Left lung (tissue), 10 donors: ENCODE measurements around the gene C2CD4C. TPM values are rescaled to one million over a fixed set of nuclear protein-coding genes. Genes with fewer than 3 reads are reported as not detected.

Source experiments
- ATAC-seq: fragments of 200-7000 bp; cut with Tn5 transposase; one replicate; pipeline ENCODE4 v1.9.1; 2020; ENCODE audit warnings: moderate library complexity
- DNase-seq, 4 donors: peaks; one replicate each; pipeline ENCODE4 v3.0.0-alpha.2; 2013 to 2020
- H3K27ac ChIP-seq, 2 donors: fragments of 200-600 bp; sonication (generic) in 1 of 2; one replicate each; pipeline versions ENCODE4 v1.5.0 to v1.8.0; 2020 to 2021
- H3K27me3 ChIP-seq, 2 donors: fragments of 200-600 bp; sonication (generic) in 1 of 2; one replicate each; pipeline versions ENCODE4 v1.5.0 to v1.8.0; 2020 to 2021
- H3K36me3 ChIP-seq, 2 donors: fragments of 200-600 bp; sonication (generic) in 1 of 2; one replicate each; pipeline versions ENCODE4 v1.5.0 to v1.8.0; 2020 to 2021
- H3K4me1 ChIP-seq, 2 donors: fragments of 200-600 bp; one replicate each; pipeline ENCODE4 v1.8.0; 2021
- H3K4me3 ChIP-seq, 2 donors: fragments of 200-600 bp; sonication (generic) in 1 of 2; one replicate each; pipeline versions ENCODE4 v1.5.0 to v1.8.0; 2020 to 2021; ENCODE audit warnings: mild to moderate bottlenecking in 1 of 2
- H3K9me3 ChIP-seq, 2 donors: fragments of 200-600 bp; sonication (generic) in 1 of 2; one replicate each; pipeline versions ENCODE4 v1.5.0 to v1.8.0; 2020 to 2021
- intact Hi-C, 2 donors: fragments of 100-400 bp; cut with DNase I; formaldehyde crosslinking; loops; one replicate each; pipeline versions ENCODE4 v1.11.2 to v1.14.2; 2022
- polyA plus RNA-seq, 6 donors: library from polyadenylated mRNA; unstranded; fragments of 120-200 nt; gene quantifications; one replicate each; pipeline ENCODE4 v1.2.1, GENCODE V29; 2013; ENCODE audit not compliant: insufficient read length in 6 of 6
- total RNA-seq, 2 donors: library from RNA; stranded (reverse); fragmentation: NEBNext Ultra II Directional; extraction: Animal tissue kit (Norgen Biotek cat#: 25700); gene quantifications; one replicate each; pipeline ENCODE4 v1.2.1, GENCODE V29; 2021
- TF ChIP-seq, protein P1 (sequence below), 2 donors: fragments of 200-600 bp; sonication (generic) in 1 of 2; IDR thresholded peaks; one replicate each; pipeline versions ENCODE4 v1.5.0 to v1.8.0; 2021; ENCODE audit warnings: antibody characterized with exemption in 2 of 2
- donor health status: DM: no; HTN: yes; CAD: no.
- donor health status: DM: no; HTN: no; CAD: no.

The C2CD4C gene
- total and polyA plus RNA-seq, 8 donors: 0.27 to 2.4 (median 0.86) TPM

DNA sequence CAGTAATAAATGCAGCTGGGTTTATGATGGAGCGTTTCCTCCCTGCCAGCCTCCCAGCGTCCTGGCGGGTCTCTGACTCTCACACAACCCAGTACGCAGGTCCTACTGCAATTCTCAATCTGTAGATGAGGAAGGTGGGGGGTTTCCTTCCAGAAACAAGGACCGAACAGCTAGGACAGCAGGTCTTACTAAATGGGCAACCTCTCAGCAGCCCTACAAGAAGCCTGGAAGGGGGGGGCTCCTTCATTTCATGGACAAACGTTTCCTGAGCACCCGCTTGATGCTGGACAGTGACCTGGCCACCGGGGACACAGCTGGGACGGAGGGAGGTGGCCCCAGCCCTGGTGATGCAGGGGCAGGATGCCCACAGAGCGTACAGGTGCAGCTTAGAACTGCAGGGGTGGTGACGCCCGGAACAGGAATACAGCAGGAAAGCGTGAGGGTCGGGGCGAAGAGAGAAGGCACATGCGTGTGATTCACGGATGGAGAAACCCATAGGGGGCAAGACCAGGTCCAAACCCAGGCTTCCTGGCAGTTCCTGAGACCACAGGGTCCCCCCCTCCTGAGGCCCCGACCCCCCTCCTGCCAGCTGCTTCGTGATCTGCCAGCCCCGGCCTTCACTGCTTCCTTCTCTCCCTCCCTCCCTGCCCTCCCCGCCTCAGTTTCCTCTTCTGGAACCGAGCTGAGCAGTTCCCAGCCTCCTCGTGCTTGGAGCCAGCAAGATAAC is 732 bp upstream of the C2CD4C start:
- H3K27ac ChIP-seq: no peak overlapping the region
- no peaks in the 10 kb centered on the region for H3K9me3 ChIP-seq
- H3K36me3 ChIP-seq: no peaks in the 10 kb centered on the region
- peaks cover 25 to 82% of the 10 kb centered on the region in 2 donors for H3K27me3 ChIP-seq
- H3K4me1 ChIP-seq: peaks cover 6 to 16% of the 10 kb centered on the region in 2 donors
- H3K4me3 ChIP-seq: peak overlapping the region; percentile 17 to 36
- TF ChIP-seq, protein P1, sequence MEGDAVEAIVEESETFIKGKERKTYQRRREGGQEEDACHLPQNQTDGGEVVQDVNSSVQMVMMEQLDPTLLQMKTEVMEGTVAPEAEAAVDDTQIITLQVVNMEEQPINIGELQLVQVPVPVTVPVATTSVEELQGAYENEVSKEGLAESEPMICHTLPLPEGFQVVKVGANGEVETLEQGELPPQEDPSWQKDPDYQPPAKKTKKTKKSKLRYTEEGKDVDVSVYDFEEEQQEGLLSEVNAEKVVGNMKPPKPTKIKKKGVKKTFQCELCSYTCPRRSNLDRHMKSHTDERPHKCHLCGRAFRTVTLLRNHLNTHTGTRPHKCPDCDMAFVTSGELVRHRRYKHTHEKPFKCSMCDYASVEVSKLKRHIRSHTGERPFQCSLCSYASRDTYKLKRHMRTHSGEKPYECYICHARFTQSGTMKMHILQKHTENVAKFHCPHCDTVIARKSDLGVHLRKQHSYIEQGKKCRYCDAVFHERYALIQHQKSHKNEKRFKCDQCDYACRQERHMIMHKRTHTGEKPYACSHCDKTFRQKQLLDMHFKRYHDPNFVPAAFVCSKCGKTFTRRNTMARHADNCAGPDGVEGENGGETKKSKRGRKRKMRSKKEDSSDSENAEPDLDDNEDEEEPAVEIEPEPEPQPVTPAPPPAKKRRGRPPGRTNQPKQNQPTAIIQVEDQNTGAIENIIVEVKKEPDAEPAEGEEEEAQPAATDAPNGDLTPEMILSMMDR (IDR thresholded peaks at IDR 0.05): no peak
- DNase-seq (peak in 1 of 4 donors; percentile 44), ATAC-seq (no peak)
- intact Hi-C loops: no loop called here

DNA sequence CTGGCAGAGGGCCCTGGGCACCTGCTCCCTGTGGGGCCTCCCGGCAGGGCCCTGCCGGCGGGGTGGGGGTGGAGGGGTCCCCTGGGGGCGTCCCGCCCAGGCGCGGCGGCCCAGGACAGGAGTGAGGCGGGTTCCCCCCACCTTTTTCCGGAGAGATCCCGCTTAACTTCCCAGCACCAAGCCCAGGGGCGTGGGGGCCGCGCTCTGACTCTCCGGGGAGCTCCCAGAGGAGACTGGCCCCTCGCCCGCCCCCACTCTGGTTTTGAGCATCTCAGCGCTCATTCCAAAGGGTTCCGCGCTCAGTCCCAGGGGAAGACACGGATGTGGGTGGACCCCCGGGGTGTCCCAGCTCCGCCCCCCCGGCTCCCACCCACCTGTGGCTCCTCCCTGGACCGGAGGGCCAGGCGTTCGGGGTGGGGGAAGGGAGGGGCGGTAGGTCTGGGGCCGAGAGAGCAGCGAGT is 476 bp downstream of the C2CD4C start:
- no peak for ATAC-seq
- peaks cover 25 to 83% of the 10 kb centered on the region in 2 donors for H3K27me3 ChIP-seq
- TF ChIP-seq, protein P1 (IDR thresholded peaks at IDR 0.05): no peak
- no peak overlapping the region for H3K27ac ChIP-seq
- H3K4me3 ChIP-seq: peak overlapping the region; percentile 27 to 36
- intact Hi-C loops: no loop called here
- DNase-seq: peak in 2 of 4 donors; percentile 27 to 74
- peaks cover 6 to 16% of the 10 kb centered on the region in 2 donors for H3K4me1 ChIP-seq
- H3K9me3 ChIP-seq: no peaks in the 10 kb centered on the region
- no peaks in the 10 kb centered on the region for H3K36me3 ChIP-seq

DNA sequence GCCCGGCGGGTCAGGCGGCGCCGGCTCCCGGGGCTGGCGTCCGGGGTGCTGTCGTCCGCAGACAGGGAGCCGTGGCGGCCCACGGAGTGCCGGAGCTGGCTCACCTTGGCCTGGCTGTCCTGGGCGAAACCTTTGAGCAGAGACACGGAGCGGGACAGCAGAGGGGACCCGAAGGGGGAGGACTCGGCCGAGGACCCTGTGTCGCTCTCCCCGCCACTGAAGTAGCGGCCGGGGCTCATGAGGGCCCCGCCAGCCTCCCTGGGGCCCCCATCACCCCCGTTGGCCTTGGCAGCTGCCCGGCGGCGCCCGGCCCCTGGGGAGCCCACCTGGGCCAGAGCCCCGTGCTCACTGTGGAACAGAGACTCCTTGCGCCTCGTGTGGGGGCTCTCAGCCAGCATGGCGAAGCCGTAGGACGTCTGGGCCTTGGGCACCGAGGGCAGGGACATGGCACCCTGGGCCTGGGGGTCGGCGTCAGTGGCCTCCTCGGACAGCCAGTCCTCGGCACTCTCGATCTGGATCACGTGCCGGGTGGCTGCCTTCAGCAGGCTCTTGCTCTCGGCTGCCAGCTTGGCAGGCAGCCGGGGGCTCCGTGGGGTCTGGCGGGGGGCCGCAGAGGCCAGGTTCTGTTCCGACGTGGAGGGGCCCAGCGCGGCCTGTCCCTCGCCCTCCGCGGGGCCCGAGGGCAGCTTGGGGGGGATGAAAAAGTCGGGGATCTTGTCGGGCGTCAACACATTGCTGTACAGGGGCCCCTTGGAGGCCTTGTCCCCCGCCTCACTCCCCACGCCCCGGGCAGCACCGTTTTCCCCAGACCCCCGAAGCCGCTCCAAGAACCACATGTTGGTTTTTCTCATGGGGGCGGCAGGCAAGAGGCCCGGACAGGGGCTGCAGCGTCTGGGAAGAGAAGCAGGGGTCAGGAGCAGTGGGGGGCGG is 1.2 kb downstream of the C2CD4C start:
- no peak overlapping the region for H3K27ac ChIP-seq
- DNase-seq: peak in 2 of 4 donors; percentile 26 to 79
- peak overlapping the region in 1 of 2 donors; percentile 36 for H3K4me3 ChIP-seq
- peaks cover 25 to 86% of the 10 kb centered on the region in 2 donors for H3K27me3 ChIP-seq
- intact Hi-C loops: no loop called here
- TF ChIP-seq, protein P1 (IDR thresholded peaks at IDR 0.05): no peak
- peaks cover 6 to 16% of the 10 kb centered on the region in 2 donors for H3K4me1 ChIP-seq
- no peak for ATAC-seq
- no peaks in the 10 kb centered on the region for H3K36me3 ChIP-seq
- H3K9me3 ChIP-seq: no peaks in the 10 kb centered on the region

DNA sequence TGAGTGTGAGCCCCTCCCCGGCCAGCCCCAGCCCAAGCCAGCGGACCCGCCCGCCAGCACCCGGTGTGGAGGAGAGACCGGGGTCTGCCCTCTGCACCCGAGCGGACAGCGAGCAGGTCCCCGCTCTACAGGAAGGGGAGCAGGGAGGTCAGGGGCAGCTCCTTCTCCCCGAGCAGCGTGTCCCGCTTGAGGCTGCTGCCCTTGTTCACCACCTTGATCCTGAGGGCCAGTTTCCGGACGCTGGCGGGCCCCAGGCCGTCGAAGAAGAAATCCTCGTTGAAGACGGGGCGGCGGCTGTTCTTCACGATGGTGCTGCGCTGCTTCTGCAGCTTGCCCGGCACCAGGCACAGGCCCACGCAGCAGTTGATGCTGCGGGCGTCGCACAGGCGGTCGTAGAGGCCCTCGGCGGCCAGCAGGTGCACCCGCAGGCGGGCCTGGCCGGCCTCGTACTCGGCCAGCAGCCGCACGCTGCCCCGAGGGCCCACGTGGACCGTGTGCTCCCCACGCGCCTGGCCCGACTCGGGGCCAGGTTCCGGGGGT is 1.9 kb downstream of the C2CD4C start:
- no peak for ATAC-seq
- Histone ChIP-seq H3K36me3 (no peaks in the 10 kb centered on the region), H3K27me3 (peaks cover 25 to 86% of the 10 kb centered on the region in 2 donors), H3K9me3 (no peaks in the 10 kb centered on the region), H3K4me3 (no peak overlapping the region), H3K27ac (no peak overlapping the region), H3K4me1 (peaks cover 6 to 16% of the 10 kb centered on the region in 2 donors)
- DNase-seq: peak in 1 of 4 donors; percentile 76
- intact Hi-C loops: no loop called here
- TF ChIP-seq, protein P1 (IDR thresholded peaks at IDR 0.05): no peak
